ENCODE measurements around the gene TTLL5. TPM values are rescaled to one million over a fixed set of nuclear protein-coding genes. Genes with fewer than 3 reads are reported as not detected.

TTLL5 gene
- total RNA-seq, 2 experiments from 2014 or later = 19.8 to 26.4 TPM

GRCh38 chr14:75643985-75644384 lies 17.1 kb upstream of the TTLL5 start:
- H3K4me1 ChIP-seq (ENCODE audit: insufficient read depth, low read length) = no peaks in the 10 kb centered on the region
- ChIA-PET CTCF (interaction anchor here (0.7 kb wide), 1 partner anchor 463 kb away, joined by 3 read pairs; no protein-coding TSS in a partner anchor), POLR2A (no interaction called here)
- no peaks in the 10 kb centered on the region for H3K27me3 ChIP-seq (ENCODE audit: control insufficient read depth in 1 of 2, insufficient read depth in 2 of 2, low read length in 2 of 2)
- Mint-ChIP-seq H3K4me3 (no peak overlapping the region), H3K27me3 (no peaks in the 10 kb centered on the region), H3K4me1 (ENCODE audit: low read depth) (no peaks in the 10 kb centered on the region), H3K36me3 (ENCODE audit: low read depth) (peaks cover 42% of the 10 kb centered on the region), H3K27ac (no peak overlapping the region), H3K9me3 (no peaks in the 10 kb centered on the region)
- ATAC-seq (ENCODE audit: poor library complexity) (no peak), DNase-seq (no peak)
- H3K27ac ChIP-seq (ENCODE audit: low read depth in 1 of 2, low read length in 2 of 2) = no peak overlapping the region
- intact Hi-C loops (cut with DNase I, micrococcal nuclease) = no loop called here
- no peak for TF ChIP-seq CTCF (IDR thresholded peaks at IDR 0.05)
- no peak overlapping the region for H3K4me3 ChIP-seq (ENCODE audit: low read length)
- no peaks in the 10 kb centered on the region for H3K9me3 ChIP-seq (ENCODE audit: control insufficient read depth in 1 of 2, insufficient read depth in 1 of 2, low read length in 2 of 2)
- peaks cover 16% of the 10 kb centered on the region for H3K36me3 ChIP-seq (ENCODE audit: insufficient read depth, low read length)

DNA sequence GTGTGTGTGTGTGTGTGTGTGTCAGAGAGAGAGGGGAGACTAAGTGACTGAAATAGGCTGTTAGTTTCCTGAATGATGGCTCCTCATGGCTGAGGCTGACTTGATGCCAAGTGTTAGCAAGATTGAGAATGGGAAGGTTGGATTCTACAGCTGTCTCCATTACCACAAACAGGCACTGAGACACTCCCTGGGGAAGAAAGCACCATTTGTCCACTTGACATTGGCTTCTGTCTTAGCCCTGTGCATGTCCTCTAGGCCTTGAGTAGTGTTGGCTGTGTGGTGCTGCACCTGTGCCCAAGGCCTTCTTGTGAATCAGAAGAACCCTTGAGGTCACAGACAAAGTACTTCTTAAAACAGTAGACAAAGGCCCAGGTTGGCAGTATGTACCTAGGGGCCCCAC lies 16.0 kb upstream of the TTLL5 start:
- TF ChIP-seq CTCF (IDR thresholded peaks at IDR 0.05) = no peak
- Mint-ChIP-seq H3K4me3 (no peak overlapping the region), H3K4me1 (ENCODE audit: low read depth) (no peaks in the 10 kb centered on the region), H3K27me3 (no peaks in the 10 kb centered on the region), H3K9me3 (no peaks in the 10 kb centered on the region), H3K36me3 (ENCODE audit: low read depth) (peaks cover 53% of the 10 kb centered on the region), H3K27ac (no peak overlapping the region)
- peaks cover 26% of the 10 kb centered on the region for H3K36me3 ChIP-seq (ENCODE audit: insufficient read depth, low read length)
- no peaks in the 10 kb centered on the region for H3K4me1 ChIP-seq (ENCODE audit: insufficient read depth, low read length)
- intact Hi-C loops (cut with DNase I, micrococcal nuclease) = no loop called here
- no peaks in the 10 kb centered on the region for H3K9me3 ChIP-seq (ENCODE audit: control insufficient read depth in 1 of 2, insufficient read depth in 1 of 2, low read length in 2 of 2)
- DNase-seq (no peak), ATAC-seq (ENCODE audit: poor library complexity) (no peak)
- POLR2A ChIA-PET = no interaction called here
- H3K27me3 ChIP-seq (ENCODE audit: control insufficient read depth in 1 of 2, insufficient read depth in 2 of 2, low read length in 2 of 2) = no peaks in the 10 kb centered on the region
- H3K27ac ChIP-seq (ENCODE audit: low read depth in 1 of 2, low read length in 2 of 2) = no peak overlapping the region
- no peak overlapping the region for H3K4me3 ChIP-seq (ENCODE audit: low read length)
- CTCF ChIA-PET = no interaction called here

DNA sequence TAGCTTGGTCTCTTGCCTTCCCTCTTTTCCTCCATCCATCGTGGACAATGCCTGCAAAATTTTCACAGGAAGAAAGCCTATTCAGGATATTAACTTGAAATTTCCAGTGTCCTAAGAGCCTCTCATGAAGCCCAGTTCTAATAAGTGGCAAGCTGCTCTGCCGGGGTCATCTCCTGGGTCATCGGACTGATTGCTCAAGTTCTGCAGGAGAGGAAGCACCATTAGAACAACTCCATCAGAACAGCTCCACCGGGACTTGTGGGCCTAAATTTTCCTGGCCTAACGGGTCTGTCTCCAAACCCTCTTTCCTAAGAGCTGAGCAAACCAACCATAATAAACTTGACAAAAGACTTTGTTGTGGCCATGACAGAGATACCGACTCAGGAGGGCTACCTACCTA lies 14.3 kb upstream of the TTLL5 start:
- ChIA-PET POLR2A (no interaction called here), CTCF (no interaction called here)
- Mint-ChIP-seq H3K9me3 (no peaks in the 10 kb centered on the region), H3K4me1 (ENCODE audit: low read depth) (no peaks in the 10 kb centered on the region), H3K27me3 (no peaks in the 10 kb centered on the region), H3K4me3 (no peak overlapping the region), H3K36me3 (ENCODE audit: low read depth) (peaks cover 59% of the 10 kb centered on the region), H3K27ac (no peak overlapping the region)
- DNase-seq (no peak), ATAC-seq (ENCODE audit: poor library complexity) (no peak)
- H3K36me3 ChIP-seq (ENCODE audit: insufficient read depth, low read length) = peaks cover 40% of the 10 kb centered on the region
- no peaks in the 10 kb centered on the region for H3K27me3 ChIP-seq (ENCODE audit: control insufficient read depth in 1 of 2, insufficient read depth in 2 of 2, low read length in 2 of 2)
- intact Hi-C loops (cut with DNase I, micrococcal nuclease) = no loop called here
- no peaks in the 10 kb centered on the region for H3K9me3 ChIP-seq (ENCODE audit: control insufficient read depth in 1 of 2, insufficient read depth in 1 of 2, low read length in 2 of 2)
- TF ChIP-seq CTCF (IDR thresholded peaks at IDR 0.05) = no peak
- H3K4me1 ChIP-seq (ENCODE audit: insufficient read depth, low read length) = no peaks in the 10 kb centered on the region
- no peak overlapping the region for H3K27ac ChIP-seq (ENCODE audit: low read depth in 1 of 2, low read length in 2 of 2)
- H3K4me3 ChIP-seq (ENCODE audit: low read length) = no peak overlapping the region

All from CD4-positive, alpha-beta T cell (primary cell).